ENCODE measurements around the gene CCDC141. TPM values are rescaled to one million over a fixed set of nuclear protein-coding genes. Genes with fewer than 3 reads are reported as not detected.

Gene CCDC141
- total and polyA plus RNA-seq, 2 of the 13 experiments (the other 11 are each of a cell fraction or from before 2014, with no cell fraction given): not detected

DNA sequence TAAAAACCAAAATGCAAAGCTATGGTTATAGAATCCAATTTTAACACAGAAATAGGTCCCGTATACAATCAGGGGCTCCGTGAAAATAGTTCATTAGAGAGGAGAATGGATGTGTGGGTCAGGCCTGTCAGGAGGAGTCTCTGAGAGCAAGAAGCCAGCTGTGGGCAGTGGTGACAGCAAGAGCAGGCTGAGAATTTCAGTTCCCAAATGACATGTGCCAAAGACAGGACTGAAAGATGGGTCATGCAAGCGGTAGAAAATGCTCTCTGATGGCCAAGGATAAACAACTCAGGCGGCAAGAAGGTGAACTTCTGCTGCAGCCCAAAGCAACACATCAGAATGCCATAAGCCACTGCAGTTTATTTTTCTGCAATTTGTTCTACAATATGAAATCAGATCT lies 100.4 kb downstream of the CCDC141 start (continued):
- TF ChIP-seq THAP9 (CRISPR knock-in tag; IDR thresholded peaks at IDR 0.05; ENCODE audit: borderline replicate concordance) (no peak), ZNF232 (CRISPR knock-in tag; IDR thresholded peaks at IDR 0.05; ENCODE audit: borderline replicate concordance) (no peak), ZNF224 (CRISPR knock-in tag; IDR thresholded peaks at IDR 0.05) (no peak), ZNF335 (CRISPR knock-in tag; IDR thresholded peaks at IDR 0.05) (no peak), FOXK1 (CRISPR knock-in tag; IDR thresholded peaks at IDR 0.05; ENCODE audit: borderline replicate concordance, low read depth) (no peak), CREB1 (IDR thresholded peaks at IDR 0.05) (no peak), CREB1 (CRISPR knock-in tag; IDR thresholded peaks at IDR 0.05) (no peak), EZH2 (conservative IDR thresholded peaks at IDR 0.05; ENCODE audit: low read depth, low read length) (no peak), RFX3 (CRISPR knock-in tag; IDR thresholded peaks at IDR 0.05) (no peak)
- TF ChIP-seq, protein P1, sequence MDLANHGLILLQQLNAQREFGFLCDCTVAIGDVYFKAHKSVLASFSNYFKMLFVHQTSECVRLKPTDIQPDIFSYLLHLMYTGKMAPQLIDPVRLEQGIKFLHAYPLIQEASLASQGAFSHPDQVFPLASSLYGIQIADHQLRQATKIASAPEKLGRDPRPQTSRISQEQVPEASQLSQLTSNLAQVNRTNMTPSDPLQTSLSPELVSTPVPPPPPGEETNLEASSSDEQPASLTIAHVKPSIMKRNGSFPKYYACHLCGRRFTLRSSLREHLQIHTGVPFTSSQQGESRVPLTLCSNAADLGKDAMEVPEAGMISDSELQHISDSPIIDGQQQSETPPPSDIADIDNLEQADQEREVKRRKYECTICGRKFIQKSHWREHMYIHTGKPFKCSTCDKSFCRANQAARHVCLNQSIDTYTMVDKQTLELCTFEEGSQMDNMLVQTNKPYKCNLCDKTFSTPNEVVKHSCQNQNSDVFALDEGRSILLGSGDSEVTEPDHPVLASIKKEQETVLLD (CRISPR knock-in tag; IDR thresholded peaks at IDR 0.05; ENCODE audit: low read depth): no peak

DNA sequence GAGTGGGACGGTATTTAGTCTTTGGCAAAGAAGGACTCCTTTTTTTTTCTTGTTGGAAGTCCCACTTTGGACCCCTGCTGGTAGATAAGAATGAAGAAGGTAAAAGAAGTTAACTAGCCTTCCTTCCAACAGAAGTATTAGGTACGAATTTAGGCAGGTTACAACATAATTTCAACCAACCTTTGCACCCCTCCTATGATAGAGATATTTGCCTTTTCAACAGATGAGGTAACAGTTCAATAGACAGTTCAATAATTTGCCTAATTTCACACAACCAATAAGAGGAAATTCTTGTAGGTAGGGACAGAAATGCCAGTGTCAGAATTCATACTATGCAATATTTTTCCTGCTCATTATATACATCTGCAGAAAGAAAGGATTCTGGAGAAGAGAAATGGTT lies 100.8 kb downstream of the CCDC141 start:
- H3K4me2 ChIP-seq (ENCODE audit: low read depth, low read length): no peak overlapping the region
- DNase-seq (ENCODE audit: low spot score) (no peak), ATAC-seq (no peak), FAIRE-seq (no peak)
- no peaks in the 10 kb centered on the region for H3K36me3 ChIP-seq (replicated peaks in 1 of 2; ENCODE audit: control insufficient read depth in 1 of 2, insufficient read depth in 2 of 2, low read length in 2 of 2)
- TF ChIP-seq XRCC5 (optimal IDR thresholded peaks at IDR 0.05; ENCODE audit: low read length): no peak
- TF ChIP-seq NR2F6 (IDR thresholded peaks at IDR 0.05): no peak
- no peak for TF ChIP-seq NR2F6 (CRISPR knock-in tag; IDR thresholded peaks at IDR 0.05)
- TF ChIP-seq MIER2 (CRISPR knock-in tag; IDR thresholded peaks at IDR 0.05): no peak
- TF ChIP-seq ZNF20 (CRISPR knock-in tag; IDR thresholded peaks at IDR 0.05): no peak
- no peak for TF ChIP-seq ZNF672 (CRISPR knock-in tag; IDR thresholded peaks at IDR 0.05)
- no peak for TF ChIP-seq TRIM22 (IDR thresholded peaks at IDR 0.05)
- TF ChIP-seq ZNF530 (CRISPR knock-in tag; IDR thresholded peaks at IDR 0.05; ENCODE audit: low read depth): no peak
- no peak for TF ChIP-seq KDM3A (CRISPR knock-in tag; IDR thresholded peaks at IDR 0.05; ENCODE audit: low read depth)
- TF ChIP-seq SRSF4 (IDR thresholded peaks at IDR 0.05; ENCODE audit: low read depth, low read length, poor library complexity, severe bottlenecking): no peak
- H3K9me3 ChIP-seq (ENCODE audit: low read length): no peaks in the 10 kb centered on the region
- ChIA-PET POLR2A (no interaction called here), CTCF (ENCODE audit: low intra/inter-chr PET ratio, low total read pairs) (no interaction called here)
- no peak overlapping the region for H3K4me3 ChIP-seq (replicated peaks in 1 of 3; ENCODE audit: insufficient read depth in 1 of 3, low read depth in 2 of 3, low read length in 3 of 3)
- peaks cover 0 to 8% of the 10 kb centered on the region in 2 experiments; a peak in 2 of 5 replicates for H3K27me3 ChIP-seq (ENCODE audit: control insufficient read depth in 1 of 2, insufficient read depth in 2 of 2, low read length in 2 of 2)
- 3% methylated on average over 2 of the region's 2 CpGs for WGBS (ENCODE audit: low lambda C conversion rate)
- H4K20me1 ChIP-seq (ENCODE audit: insufficient read depth, low read length): no peaks in the 10 kb centered on the region
- no peaks in the 10 kb centered on the region for H3K4me1 ChIP-seq (ENCODE audit: insufficient read depth, low read length)
- BruUV-seq (replicated peaks): no TSS peak
- intact Hi-C loops (cut with micrococcal nuclease; ENCODE audit: unreplicated experiment) (no loop called here), in situ Hi-C loops (cut with HindIII; ENCODE audit: extremely low pct_ligation_motif_present, low pct_unique_long_range_greater_than_20kb) (no loop called here)
- no peak overlapping the region for H3K27ac ChIP-seq (ENCODE audit: extremely low read length, insufficient read depth, low read length)
- H2AFZ ChIP-seq (ENCODE audit: low read length): no peak overlapping the region
- H3K9ac ChIP-seq (ENCODE audit: insufficient read depth, low read depth, low read length): no peak overlapping the region
- no peaks in the 10 kb centered on the region for H3K79me2 ChIP-seq (ENCODE audit: insufficient read depth, low read length)
